NB4 (cell line): ENCODE data around the gene HDAC9.

Experiments
- MYC ChIP-seq: IDR thresholded peaks from 2 replicates; pipeline ENCODE4 v1.6.1; 2011; ENCODE audit warnings: low read depth, low read length
- POLR2A ChIP-seq: IDR thresholded peaks from 2 replicates; pipeline ENCODE4 v1.6.1; 2011; ENCODE audit warnings: mild to moderate bottlenecking; ENCODE audit not compliant: insufficient read length; ENCODE audit errors: extremely low read depth
- TF ChIP-seq, protein P1 (sequence below): IDR thresholded peaks from one replicate; pipeline ENCODE4 v1.5.1; 2012; ENCODE audit warnings: low read depth, low read length

GRCh38 chr7:18940593-18941134 is 445.1 kb downstream of the HDAC9 start:
- TF ChIP-seq, protein P1, sequence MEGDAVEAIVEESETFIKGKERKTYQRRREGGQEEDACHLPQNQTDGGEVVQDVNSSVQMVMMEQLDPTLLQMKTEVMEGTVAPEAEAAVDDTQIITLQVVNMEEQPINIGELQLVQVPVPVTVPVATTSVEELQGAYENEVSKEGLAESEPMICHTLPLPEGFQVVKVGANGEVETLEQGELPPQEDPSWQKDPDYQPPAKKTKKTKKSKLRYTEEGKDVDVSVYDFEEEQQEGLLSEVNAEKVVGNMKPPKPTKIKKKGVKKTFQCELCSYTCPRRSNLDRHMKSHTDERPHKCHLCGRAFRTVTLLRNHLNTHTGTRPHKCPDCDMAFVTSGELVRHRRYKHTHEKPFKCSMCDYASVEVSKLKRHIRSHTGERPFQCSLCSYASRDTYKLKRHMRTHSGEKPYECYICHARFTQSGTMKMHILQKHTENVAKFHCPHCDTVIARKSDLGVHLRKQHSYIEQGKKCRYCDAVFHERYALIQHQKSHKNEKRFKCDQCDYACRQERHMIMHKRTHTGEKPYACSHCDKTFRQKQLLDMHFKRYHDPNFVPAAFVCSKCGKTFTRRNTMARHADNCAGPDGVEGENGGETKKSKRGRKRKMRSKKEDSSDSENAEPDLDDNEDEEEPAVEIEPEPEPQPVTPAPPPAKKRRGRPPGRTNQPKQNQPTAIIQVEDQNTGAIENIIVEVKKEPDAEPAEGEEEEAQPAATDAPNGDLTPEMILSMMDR = no peak
- TF ChIP-seq POLR2A = no peak
- no peak for TF ChIP-seq MYC
